HuH-7 (cell line): Measurements from ENCODE around the gene SERPINE1.
A peak's percentile ranks its signal among the peaks of the same experiment; 100 is the strongest.

Source experiments
- DNase-seq: peaks from one replicate; pipeline ENCODE4 v3.0.0; 2011; ENCODE audit warnings: low spot score

The SERPINE1 gene

GRCh38 chr7:101156866-101157589, 30.1 kb downstream of the SERPINE1 start:
- DNase-seq, result no peak

- no peak for DNase-seq
Measured at GRCh38 chr7:101159696-101160674, 33.1 kb downstream of the SERPINE1 start.

- no peak for DNase-seq
Measured at GRCh38 chr7:101160910-101161309, 34.0 kb downstream of the SERPINE1 start.

- no peak for DNase-seq
Measured at GRCh38 chr7:101161692-101162471, 35.0 kb downstream of the SERPINE1 start.

GRCh38 chr7:101162551-101163278, 35.8 kb downstream of the SERPINE1 start:
- no peak for DNase-seq

GRCh38 chr7:101163279-101164070, 36.6 kb downstream of the SERPINE1 start:
- no peak for DNase-seq

- DNase-seq, result peak; percentile 73
Measured at GRCh38 chr7:101164071-101164840, 37.4 kb downstream of the SERPINE1 start.

- peak; percentile 98 for DNase-seq
Measured at GRCh38 chr7:101165075-101165957, 38.4 kb downstream of the SERPINE1 start, which contains the start of gene VGF. TSS of gene VGF (minus strand) at chr7:101165569. CDS start at chr7:101164843, 726 bp downstream.

- DNase-seq, result no peak
Measured at GRCh38 chr7:101165958-101166647, 39.2 kb downstream of the SERPINE1 start.

GRCh38 chr7:101166648-101166908, 39.7 kb downstream of the SERPINE1 start:
- DNase-seq, result no peak

- no peak for DNase-seq
Measured at GRCh38 chr7:101166909-101167644, 40.2 kb downstream of the SERPINE1 start.

- no peak for DNase-seq
Measured at GRCh38 chr7:101167645-101168411, 40.9 kb downstream of the SERPINE1 start.

- no peak for DNase-seq
Measured at GRCh38 chr7:101168412-101169049, 41.6 kb downstream of the SERPINE1 start.

GRCh38 chr7:101169110-101169837, 42.4 kb downstream of the SERPINE1 start:
- no peak for DNase-seq

- DNase-seq, result peak; percentile 87
Measured at GRCh38 chr7:101169838-101170551, 43.1 kb downstream of the SERPINE1 start.
